Sigmoid colon (tissue), 4 donors: ENCODE measurements around the gene NEURL1.

Source experiments
- CTCF ChIP-seq, 4 experiments: fragments of 450-650 bp in 3 of 4; fragments of 200-600 bp in 1 of 4; IDR thresholded peaks; one replicate each; pipeline ENCODE4 v1.5.1; 2016 to 2019; ENCODE audit warnings: antibody characterized with exemption in 4 of 4, mild to moderate bottlenecking in 3 of 4, moderate library complexity in 2 of 4
- EP300 ChIP-seq, 4 donors: sonication (generic); formaldehyde crosslinking; IDR thresholded peaks; one replicate each; pipeline ENCODE4 v1.6.1; 2017; ENCODE audit warnings: antibody characterized with exemption in 4 of 4
- POLR2A ChIP-seq, 2 donors: fragments of 450-650 bp; IDR thresholded peaks; one replicate each; pipeline ENCODE4 v1.6.1; 2016; ENCODE audit warnings: antibody characterized with exemption in 2 of 2, mild to moderate bottlenecking in 2 of 2, moderate library complexity in 2 of 2

- no peak for TF ChIP-seq POLR2A (IDR thresholded peaks at IDR 0.05)
- no peak for TF ChIP-seq CTCF (IDR thresholded peaks at IDR 0.05)
- no peak for TF ChIP-seq EP300 (IDR thresholded peaks at IDR 0.05)
Observed at GRCh38 chr10:103552856-103553742, 59.6 kb downstream of the NEURL1 start.
